Ovary (tissue), 3 donors: ENCODE data around the gene PRDM1.

Experiments
- CTCF ChIP-seq, 3 donors: fragments of 450-650 bp in 2 of 3; fragments of 200-600 bp in 1 of 3; IDR thresholded peaks; one replicate each; pipeline versions ENCODE4 v1.5.1 to v1.8.0; 2016 to 2022; ENCODE audit warnings: antibody characterized with exemption in 3 of 3, mild to moderate bottlenecking in 1 of 3
- EP300 ChIP-seq: sonication (generic); formaldehyde crosslinking; IDR thresholded peaks from one replicate; pipeline ENCODE4 v1.6.1; 2017; ENCODE audit warnings: antibody characterized with exemption
- POLR2A ChIP-seq: fragments of 450-650 bp; IDR thresholded peaks from one replicate; pipeline ENCODE4 v1.6.1; 2017; ENCODE audit warnings: antibody characterized with exemption, mild to moderate bottlenecking, moderate library complexity
- donor health status: DM: no; HTN: no; CAD: no.

DNA sequence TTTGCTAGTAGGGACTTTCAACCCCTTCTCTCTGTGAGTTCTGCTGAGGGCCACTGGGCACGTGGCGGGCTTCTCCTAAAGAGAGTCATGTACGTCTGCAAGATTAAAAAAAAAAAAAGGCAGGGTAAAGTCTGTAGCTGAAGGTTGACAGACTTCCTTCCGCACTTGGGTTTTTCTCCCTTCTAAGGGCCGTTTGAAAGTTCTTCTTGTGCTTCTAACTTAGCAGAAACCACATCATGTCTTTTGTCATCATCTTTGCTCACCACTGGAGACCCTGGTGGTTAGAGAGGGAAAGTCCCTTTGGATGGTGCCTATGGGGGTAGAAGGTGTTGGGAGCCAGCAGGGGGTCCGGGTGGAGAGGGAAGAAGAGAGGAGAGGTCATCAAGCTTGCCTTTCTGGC, 31.4 kb downstream of the PRDM1 start:
- TF ChIP-seq CTCF (IDR thresholded peaks at IDR 0.05) (no peak), EP300 (no peak), POLR2A (no peak)
